Epidermal melanocyte (primary cell): ENCODE results near the gene NFATC2.
"Not testable (repeated sequence)": the region's sequence is repeated elsewhere in the genome, so short reads cannot be mapped to it uniquely, and the experiment has no call there.

Source experiments
- DNase-seq: peaks from one replicate; pipeline ENCODE4 v3.0.0; 2011; ENCODE audit warnings: low spot score; ENCODE audit not compliant: insufficient read length

Gene NFATC2

DNA sequence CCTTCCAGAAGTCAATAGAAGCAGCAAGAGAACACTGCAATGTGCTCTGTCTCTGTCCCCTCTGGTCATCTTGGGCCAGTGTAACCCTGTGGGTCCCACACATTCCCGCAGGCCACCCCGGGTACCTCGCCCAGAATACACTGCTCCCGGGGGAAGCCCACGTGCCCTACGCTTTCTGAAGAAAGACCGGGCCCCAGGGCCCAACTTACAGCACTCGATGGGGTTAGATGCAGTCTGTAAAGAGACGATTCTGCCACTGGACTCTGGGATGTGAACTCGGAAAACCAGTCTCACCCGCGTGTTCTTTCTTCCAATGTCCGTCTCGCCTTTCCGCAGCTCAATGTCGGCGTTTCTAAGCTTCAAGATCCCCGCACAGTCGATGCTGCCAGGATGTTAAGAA, 68.7 kb downstream of the NFATC2 start:
- no peak for DNase-seq

- no peak for DNase-seq
Measured at GRCh38 chr20:51473256-51473655, 69.3 kb downstream of the NFATC2 start.

DNA sequence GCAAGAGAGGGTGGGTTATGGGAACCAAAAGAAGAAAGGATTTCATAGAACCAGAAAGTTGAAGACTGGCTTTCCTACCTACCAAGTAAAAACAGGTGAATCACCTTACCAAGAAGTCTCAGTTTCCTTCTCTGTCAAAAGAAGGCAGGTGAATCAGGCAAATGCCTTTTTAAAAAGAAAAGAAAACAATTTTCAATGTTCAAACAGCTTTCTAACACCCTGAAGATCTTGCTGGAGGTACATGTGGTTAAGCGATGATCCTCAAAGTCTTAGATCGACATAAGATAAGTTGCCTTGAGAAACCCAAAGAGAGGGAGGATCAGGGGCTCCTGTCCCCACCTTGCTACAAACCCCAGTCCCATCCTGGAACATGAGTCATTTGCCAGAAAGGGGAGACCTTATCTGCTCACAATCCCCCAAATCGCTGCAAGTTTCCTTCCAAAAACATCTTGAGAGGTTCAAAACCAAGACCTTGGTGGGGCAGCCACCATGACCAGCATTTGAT, 71.6 kb downstream of the NFATC2 start:
- DNase-seq: no peak

DNA sequence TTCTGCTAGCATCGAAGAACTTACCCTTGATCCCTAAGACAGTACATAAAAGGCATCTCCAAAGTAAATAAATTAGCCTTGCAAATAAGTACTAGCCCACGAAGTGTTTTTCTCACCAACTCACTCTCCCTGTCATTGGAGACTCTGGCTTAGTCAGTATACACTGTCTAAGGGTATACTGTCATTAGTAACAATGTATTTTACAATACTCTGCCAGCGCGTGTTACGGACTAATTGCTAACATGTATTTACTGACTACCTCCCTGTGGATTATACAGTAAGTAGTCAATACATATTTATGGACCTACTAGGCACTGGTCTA, 72.1 kb downstream of the NFATC2 start:
- DNase-seq: no peak

- no peak for DNase-seq
Measured at GRCh38 chr20:51469578-51470498, 72.7 kb downstream of the NFATC2 start.

DNA sequence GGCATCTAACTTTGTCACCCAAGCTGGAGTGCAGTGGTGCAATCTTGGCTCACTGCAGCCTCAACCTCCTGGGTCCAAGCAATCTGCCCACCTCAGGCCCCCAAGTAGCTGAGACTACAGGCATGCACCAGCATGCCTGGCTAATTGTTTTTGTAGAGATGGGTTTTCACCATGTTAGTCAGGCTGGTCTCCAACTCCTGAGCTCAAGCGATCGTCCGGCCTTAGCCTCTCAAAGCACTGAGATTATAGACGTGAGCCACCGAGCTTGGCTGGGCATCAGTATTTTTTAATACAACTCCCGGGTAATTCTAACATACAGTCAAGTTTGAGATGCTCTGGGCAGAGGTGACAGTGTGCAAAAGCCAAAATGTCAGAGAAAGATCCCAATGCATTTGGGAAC, 73.5 kb downstream of the NFATC2 start:
- DNase-seq: no peak

- no peak for DNase-seq
Measured at GRCh38 chr20:51468636-51469035, 73.9 kb downstream of the NFATC2 start.

GRCh38 chr20:51467956-51468626, 74.4 kb downstream of the NFATC2 start:
- DNase-seq: no peak

DNA sequence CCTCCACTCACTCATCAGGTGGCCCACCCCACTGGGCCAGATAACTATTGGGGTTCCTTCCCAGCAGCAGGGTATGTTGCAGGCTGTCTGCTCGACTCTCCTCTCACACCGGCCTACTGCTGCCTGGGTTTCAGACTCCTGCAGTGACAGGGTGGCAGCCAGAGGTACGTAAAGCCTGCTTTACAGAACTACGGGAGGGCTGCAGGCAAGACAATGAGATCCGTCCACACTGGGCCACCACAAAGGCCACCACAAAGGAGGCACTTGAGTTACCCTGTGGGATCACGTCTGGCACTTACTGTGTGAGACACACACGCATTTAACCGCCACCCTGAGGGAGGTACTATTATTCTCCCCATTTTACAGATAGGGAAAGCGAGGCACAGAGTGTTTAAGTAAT, 78.5 kb downstream of the NFATC2 start:
- no peak for DNase-seq

DNA sequence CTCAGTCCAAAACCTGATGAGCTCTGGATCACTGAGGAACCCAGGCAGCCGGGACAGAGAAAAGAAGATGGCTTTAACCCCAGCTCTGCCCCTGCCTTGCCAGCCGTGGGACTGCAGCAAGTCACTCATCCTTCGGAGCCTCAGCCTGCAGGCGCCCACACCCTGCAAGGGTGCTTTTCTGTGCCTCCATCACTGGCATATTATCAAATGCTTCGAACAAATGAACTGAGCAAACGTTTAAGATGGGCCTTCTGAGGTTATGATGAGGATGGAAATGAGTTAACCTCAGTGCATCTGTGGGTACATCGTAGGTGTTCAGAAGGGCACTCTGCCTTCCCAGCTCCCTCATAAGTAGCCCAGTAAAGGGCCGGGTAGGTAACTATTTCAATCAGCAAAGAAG, 79.0 kb downstream of the NFATC2 start:
- no peak for DNase-seq

DNA sequence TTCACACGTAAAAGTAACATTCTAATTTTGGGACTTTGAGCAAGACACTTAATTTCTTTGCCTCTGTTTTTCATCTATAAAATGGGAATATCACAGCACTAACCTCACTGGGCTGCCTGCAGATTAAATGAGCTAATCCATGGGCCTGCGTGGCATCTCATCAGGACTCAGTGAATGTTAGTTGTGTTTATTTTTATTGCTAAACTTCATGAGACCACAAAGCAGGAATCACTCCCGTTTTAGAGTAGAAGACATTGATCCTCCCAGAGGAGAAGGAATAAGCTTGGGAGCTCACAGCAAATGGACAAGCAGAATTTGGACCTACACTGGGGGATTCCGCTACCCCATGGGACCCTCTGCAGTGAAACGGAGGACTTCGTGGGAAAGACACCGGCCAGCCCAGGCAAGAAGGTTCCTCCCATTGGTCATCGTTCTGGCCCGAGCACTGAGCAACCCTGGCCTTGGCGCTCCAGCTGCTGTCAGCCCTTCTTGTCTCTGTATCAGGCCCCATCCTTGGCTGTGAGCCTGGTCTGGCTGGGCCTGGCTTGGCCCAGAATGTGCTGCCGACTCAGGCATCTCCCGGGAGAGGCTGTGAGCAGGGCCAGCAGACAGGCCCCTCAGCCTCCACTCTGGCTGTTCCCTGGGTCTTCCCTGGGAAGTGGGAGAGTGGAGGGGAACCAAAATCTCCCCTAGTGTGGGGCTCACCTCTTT, 79.8 kb downstream of the NFATC2 start:
- DNase-seq: no peak

DNA sequence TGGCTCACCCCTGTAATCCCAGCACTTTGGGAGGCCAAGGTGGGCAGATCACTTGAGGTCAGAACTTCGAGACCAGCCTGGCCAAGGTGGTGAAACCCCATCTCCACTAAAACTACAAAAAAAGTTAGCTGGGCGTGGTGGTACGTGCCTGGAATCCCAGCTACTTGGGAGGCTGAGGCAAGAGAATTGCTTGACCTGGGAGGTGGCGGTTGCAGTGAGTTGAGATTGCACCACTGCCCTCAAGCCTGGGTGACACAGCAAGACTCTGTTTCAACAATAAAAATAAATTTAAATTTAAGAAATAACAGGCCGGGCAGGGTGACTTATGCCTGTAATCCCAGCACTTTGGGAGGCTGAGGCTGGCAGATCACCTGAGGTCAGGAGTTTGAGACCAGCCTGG, 80.7 kb downstream of the NFATC2 start:
- not testable (repeated sequence) for DNase-seq

DNA sequence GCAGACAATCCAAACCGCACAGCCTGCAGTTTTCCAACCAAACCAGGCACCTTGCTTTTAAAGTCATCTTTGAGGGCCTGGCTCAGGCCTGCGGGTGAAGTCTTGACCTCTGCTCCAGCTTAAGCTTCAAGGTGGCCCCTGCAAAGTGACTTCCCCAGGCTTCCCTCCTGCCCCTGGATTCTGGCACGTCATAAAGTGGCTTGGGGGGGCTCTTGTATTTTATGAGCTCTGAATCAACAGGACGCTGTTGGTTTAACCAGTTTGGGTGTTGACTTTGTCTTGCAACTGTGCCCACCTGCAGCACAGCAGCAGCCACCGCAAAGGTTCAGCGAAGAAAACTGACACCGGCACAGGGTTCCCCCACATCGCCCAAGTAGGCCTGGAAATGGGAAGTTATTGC, 81.2 kb downstream of the NFATC2 start:
- DNase-seq: no peak

DNA sequence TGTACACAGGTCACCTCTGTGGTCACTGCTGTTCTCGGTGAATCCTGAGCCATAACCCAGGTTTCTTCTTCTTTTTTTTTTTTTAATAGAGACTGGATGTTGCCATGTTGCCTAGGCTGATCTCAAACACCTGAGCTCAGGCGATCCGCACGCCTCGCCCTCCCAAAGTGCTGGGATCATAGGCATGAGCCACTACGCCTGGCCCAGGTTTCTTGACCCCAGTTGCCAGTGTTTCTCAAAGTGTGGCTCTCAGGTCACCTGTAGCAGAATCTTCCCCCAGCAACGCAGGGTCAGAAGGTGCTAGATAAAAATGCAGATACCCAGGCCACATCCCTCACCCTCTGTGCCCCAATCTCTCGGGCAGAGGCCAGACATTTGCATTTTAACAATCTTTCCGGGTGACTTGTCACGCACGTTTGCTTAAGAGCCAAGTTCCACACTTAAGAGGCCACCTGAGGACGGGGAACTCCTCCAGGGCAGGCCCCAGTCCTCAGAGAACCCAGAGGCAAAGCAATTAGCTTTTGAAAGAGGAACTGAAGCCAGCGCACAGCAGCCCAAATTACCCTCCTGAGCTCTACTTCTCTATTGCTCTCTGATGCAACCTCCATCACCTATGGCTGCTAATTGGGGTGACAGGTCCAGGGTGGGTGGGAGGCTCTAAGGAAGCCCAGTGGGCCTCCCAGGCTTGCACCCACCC, 81.8 kb downstream of the NFATC2 start:
- DNase-seq: no peak

- no peak for DNase-seq
Measured at GRCh38 chr20:51460163-51460562, 82.4 kb downstream of the NFATC2 start.

DNA sequence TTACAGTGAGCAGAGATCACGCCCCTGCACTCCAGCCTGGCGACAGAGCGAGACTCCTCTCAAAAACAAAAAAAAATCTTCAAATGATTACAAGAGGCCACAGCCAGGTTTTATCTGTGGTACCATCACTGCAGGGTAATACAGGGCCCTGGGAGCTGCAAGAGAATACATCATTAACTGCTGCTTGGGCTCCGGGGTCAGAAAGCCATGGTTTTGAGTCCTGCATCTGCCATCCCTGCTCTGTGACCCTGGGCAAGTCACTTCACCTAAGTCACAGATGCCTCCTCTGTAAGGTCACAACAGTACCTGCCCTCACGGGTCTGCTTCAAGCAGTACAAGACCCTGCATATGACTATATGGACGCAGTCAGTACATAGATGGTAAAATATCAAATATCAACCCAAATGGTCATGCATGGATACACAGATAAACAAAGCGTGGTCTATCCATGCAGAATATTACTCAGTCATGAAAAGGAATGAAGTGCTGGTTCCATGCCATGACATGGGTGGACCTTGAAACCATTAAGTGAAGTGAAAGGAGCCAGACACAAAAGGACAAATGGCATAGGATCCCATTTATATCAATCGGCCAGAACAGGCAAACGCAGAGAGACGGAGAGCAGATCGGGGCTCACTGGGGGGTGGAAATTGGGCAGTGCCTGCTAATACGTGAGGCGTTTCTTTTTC, 83.6 kb downstream of the NFATC2 start:
- no peak for DNase-seq

GRCh38 chr20:51457533-51457932, 85.0 kb downstream of the NFATC2 start:
- no peak for DNase-seq

DNA sequence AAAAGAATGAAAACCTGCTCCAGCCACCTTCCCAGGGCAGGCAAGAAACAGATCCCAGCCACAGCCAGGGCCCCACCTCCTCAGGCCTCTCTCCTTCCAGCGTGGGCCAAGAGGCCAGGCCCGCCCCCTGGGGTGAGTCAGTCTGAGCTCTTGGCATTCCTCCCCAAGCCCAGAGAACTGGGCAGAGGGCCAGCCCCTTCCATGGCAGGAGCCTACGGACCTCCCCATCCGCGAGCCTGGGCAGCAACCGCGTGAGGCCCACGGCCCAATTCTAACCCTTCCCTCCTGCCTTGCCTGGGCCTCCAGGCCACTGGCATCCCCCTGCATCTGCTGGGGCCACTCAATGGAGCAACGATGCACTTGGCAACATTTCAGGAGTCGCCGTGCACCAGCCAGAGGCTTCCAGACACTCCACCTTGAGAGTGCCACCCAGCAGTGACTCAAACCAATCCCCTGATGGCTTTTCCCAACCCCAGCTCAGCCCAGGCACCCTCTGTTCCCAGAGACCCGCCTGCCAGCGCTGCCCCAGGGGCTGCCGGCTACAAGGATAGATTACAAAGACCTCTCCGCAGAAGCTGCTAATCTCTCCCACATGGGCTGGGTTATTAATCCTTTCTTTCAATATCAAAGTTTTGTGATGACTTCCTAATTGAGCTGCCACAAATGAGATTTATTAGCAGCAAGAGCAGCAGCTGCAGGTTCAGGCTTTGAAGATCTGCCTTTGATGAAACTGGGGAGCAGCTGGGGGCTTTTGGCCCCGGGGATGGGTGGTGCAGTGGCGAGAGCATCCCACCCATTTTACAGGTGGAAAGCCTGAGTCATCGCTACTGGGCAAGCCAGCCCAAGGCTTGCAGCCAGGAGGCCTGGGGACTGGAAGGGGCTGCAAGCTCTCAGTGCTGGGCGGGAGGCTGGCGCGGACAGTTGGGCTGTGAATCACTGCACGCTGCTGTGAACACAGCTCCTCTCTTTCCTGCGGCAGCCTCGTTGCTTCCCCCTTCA, 85.7 kb downstream of the NFATC2 start:
- DNase-seq: peak; percentile 91

GRCh38 chr20:51454250-51454865, 88.2 kb downstream of the NFATC2 start:
- DNase-seq: no peak
